ENCODE results near the gene POLR1A.

POLR1A gene

DNA sequence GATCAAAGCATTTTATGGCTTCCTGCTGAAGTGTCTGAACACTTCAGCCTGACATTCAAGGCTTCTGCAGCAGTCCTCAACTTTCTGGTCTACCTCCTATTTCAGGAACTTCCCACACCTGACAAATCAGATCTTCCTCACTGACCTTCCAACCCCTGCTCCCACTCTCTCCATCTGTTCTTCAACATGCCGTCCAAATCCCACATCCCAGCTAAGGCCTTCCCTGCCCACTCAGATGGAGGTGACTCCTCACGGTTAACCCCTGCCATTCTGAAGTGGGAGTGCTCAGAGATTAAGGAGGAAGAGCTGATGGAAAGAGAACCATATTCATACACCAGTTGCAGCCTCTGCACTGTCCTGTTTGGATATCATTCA, 104.8 kb downstream of the POLR1A start:
- no peak for TF ChIP-seq CTCF (IDR thresholded peaks at IDR 0.05; ENCODE audit: insufficient read depth, low read depth, low read length, missing control alignments)
- DNase-seq (ENCODE audit: low read depth) = no peak
- H3K4me3 ChIP-seq (ENCODE audit: low read depth, low read length) = no peak overlapping the region

GRCh38 chr2:86000131-86000937, 105.4 kb downstream of the POLR1A start:
- no peak for DNase-seq (ENCODE audit: low read depth)
- TF ChIP-seq CTCF (IDR thresholded peaks at IDR 0.05; ENCODE audit: insufficient read depth, low read depth, low read length, missing control alignments) = no peak
- no peak overlapping the region for H3K4me3 ChIP-seq (ENCODE audit: low read depth, low read length)

- DNase-seq (ENCODE audit: low read depth) = peak; percentile 90
- TF ChIP-seq CTCF (IDR thresholded peaks at IDR 0.05; ENCODE audit: insufficient read depth, low read depth, low read length, missing control alignments) = no peak
- H3K4me3 ChIP-seq (ENCODE audit: low read depth, low read length) = peak overlapping the region; percentile 20
Measured at GRCh38 chr2:85999061-85999831, 106.4 kb downstream of the POLR1A start.

DNA sequence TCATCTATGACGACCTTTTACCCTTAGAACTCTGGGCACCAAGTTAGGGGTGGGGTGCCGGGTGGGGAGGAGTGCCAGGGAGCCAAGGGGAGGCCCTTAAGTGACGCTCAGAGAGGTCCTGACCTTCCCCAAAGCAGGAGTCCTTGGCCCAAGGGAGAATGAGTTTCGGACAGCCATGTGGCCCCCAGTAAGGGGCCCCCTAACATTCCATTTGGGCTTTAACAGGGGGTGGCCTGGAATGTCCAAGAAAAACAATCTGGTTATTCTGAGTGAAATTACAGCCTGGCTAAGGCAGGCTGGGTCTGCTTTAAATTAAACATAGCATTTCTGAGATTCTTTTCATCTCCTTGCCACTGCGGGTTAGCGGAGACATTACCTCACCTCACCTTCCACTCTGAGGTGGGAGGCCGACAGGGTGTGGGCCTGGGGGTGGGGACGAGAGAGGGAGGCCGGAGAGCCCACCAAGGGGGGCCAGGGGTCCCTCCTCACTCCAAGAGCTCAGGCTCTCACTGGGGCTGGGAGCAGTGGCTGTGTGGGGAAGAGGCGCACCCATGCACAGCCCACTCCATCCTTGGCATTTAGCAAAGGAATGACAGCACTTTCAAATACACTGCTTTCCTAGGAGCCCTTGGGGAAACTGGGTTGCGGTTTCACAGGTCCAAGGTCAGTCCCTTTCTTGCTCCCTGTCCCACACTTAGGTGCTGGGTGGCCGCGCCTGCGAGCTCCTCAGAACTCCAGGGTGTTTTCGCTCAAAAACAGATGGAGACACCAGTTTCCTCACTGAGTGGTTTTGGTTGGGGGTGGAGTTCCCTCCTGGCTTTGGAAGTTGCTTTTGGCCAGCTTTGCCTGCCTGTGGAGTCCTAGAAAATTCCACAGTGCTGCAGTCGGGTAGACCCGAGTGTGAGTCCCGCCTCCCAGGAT, 107.4 kb downstream of the POLR1A start:
- H3K4me3 ChIP-seq (ENCODE audit: low read depth, low read length) = peak overlapping the region; percentile 20; the same call in 1 of the 2 replicates
- no peak for TF ChIP-seq CTCF (IDR thresholded peaks at IDR 0.05; ENCODE audit: insufficient read depth, low read depth, low read length, missing control alignments)
- no peak for DNase-seq (ENCODE audit: low read depth)

DNA sequence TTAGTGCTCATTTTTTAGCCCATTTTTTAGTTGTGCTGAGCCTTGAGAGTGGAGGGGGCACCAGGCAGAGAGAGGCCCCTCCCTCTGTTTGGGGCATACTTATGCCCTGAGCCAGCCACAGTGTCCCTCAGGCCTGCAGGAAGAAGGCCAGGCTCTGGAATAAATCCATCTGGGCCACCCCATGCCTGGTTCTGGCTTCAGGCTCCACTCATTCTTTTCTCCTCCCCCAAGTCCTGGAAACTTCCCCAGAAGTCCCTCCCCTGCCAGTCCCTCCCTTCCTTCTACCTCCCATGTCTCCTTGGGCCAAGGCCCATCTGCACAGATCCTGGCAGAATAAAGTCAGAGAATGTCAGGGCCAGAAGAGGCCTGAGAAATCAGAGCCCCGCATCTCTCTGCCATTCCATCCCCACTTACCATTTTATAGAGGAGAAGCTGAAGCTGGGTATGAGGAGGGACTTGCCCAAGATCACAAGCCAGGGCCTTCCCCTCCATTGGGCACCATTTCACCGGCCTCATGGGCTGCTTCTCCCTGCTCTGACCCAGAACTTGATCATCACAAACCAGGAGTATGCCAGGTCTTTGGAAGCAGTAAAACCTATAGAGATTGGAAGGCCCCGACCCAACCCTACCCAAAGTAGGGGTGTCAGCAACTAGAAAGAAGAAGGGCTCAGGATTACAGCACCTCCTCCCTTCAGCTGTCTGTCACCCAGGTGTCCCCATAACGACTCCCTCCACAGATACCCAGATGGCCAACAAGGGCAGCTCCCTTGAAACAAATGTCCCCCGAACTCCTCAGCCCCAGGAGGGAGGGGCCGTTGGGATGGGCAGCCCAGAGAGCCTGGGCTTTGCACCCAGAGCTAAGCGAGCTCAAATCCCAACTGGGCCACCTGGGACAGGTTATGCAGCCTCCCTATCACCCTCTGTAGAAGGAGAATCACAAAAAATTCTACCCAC, 108.4 kb downstream of the POLR1A start:
- no peak for TF ChIP-seq CTCF (IDR thresholded peaks at IDR 0.05; ENCODE audit: insufficient read depth, low read depth, low read length, missing control alignments)
- no peak overlapping the region for H3K4me3 ChIP-seq (ENCODE audit: low read depth, low read length)
- no peak for DNase-seq (ENCODE audit: low read depth)

GRCh38 chr2:85996591-85996990, 109.1 kb downstream of the POLR1A start:
- DNase-seq (ENCODE audit: low read depth) = no peak
- TF ChIP-seq CTCF (IDR thresholded peaks at IDR 0.05; ENCODE audit: insufficient read depth, low read depth, low read length, missing control alignments) = no peak
- H3K4me3 ChIP-seq (ENCODE audit: low read depth, low read length) = no peak overlapping the region
